HG02884 (cell line): ENCODE data around the gene NUP214.
"Not testable (repeated sequence)": the region's sequence is repeated elsewhere in the genome, so short reads cannot be mapped to it uniquely, and the experiment has no call there.

Source experiments
- ATAC-seq: cut with Tn5 transposase; IDR thresholded peaks from one replicate; pipeline ENCODE4 v1.9.1; 2021; ENCODE audit warnings: mild to moderate bottlenecking, moderate library complexity; ENCODE audit not compliant: unreplicated experiment

NUP214 gene

GRCh38 chr9:131115360-131115742, 10.0 kb upstream of the NUP214 start:
- not testable (repeated sequence) for ATAC-seq

GRCh38 chr9:131116281-131117120, 8.9 kb upstream of the NUP214 start:
- ATAC-seq, result no peak

GRCh38 chr9:131117121-131117761, 8.1 kb upstream of the NUP214 start:
- no peak for ATAC-seq

GRCh38 chr9:131117762-131118145, 7.6 kb upstream of the NUP214 start:
- no peak for ATAC-seq

DNA sequence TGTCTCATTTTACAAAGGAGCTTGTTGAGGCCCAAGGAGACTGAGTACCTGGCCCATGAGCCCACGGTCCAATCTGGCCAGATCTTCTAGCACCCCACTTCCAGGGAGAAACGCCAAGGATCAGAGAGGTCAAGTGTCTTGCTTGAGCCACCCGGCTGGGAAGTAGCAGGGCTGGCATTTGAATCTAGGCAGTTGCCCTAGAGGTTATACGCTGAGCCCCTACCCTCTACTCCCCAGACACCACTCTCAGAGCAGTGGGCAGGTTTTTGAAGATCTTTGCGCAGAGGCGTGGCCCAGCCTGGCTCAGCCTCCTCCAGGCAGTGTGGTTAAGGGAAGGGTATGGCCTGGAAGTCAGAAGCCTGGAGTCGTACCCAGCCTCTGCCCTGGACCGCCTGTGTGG, 5.8 kb upstream of the NUP214 start:
- ATAC-seq, result no peak

DNA sequence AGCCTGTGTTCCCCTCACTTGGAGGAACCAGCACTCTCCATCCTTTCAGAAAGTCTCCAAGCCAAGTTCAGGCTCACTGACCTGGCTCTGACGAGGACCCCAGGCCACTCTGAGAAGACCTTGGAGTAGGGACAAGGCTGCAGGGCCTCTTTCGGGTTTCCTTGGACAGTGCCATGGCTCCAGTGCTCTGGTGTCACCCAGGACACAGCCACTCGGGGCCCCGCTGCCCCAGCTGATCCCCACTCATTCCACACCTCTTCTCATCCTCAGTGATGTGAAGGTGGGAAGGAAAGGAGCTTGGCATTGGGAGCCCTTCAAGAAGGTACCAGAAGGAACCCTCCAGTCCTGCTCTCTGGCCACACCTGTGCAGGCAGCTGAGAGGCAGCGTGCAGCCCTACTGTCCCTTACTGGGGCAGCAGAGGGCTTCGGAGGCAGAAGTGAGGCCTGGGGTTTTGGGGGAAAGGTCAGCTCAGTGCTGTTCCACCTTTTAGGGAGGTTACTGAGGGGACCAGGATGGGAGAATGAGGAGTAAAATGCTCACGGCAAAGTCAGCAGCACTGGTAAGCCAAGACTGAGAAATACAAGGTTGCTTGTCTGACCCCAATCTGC, 4.7 kb upstream of the NUP214 start:
- ATAC-seq, result no peak

DNA sequence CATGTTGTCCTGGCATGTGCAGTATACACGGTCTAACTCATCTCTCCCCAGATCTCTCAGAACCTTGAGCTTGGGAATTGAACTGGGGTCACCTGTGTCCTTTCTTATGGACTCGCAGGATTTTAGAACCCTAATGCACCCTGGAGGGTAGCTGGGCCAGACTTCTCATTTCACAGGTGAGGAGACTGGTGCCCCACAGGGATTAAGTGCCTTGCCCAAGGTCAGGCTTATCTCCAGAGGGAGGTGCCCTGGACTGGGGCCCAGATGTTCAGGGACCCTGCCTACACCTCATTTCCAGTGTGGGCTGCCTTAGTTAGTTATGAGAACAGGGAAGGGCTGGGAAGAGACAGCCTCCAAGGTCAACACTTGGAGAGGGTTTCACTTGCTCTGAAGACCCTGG, 4.0 kb upstream of the NUP214 start:
- no peak for ATAC-seq

- no peak for ATAC-seq
These were observed 3.2 kb upstream of the NUP214 start for GRCh38 chr9:131122158-131122557.

GRCh38 chr9:131125038-131125287, 423 bp upstream of the NUP214 start:
- ATAC-seq, result no peak

GRCh38 chr9:131126059-131126426, 657 bp downstream of the NUP214 start:
- ATAC-seq, result no peak

DNA sequence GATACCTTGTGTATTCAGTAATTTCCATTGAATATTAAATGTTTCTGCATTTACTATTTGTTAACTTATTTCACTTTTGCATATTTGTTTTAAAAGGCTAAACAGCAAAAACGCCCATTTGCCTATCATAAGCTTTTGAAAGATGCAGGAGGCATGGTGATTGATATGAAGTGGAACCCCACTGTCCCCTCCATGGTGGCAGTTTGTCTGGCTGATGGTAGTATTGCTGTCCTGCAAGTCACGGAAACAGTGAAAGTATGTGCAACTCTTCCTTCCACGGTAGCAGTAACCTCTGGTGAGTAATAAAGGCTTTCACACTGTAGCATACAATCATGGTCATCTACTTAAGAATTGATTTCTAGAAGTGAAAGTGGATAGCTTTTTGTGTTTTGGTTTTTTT, 3.8 kb downstream of the NUP214 start:
- no peak for ATAC-seq

DNA sequence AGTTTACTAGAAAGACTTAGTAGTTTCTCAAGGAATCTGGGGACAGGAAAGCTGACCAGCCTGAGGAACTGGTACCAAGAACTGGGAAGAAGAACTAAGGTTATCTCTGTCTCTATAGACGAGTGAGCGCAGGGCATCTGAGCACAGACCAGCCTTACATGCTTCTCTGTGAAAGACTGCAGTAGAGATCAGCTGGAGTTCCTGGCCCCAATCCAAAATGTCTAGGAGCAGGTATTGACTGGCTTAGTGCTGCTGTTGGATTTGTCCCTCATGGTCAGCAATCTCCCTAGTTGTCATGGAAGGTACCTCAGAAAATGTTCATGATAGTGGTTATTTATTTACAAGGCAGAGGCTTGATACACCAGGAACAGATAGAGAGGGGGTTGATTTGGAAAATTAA, 13.3 kb downstream of the NUP214 start:
- no peak for ATAC-seq

- no peak for ATAC-seq
These were observed 14.7 kb downstream of the NUP214 start for GRCh38 chr9:131140112-131140511.

DNA sequence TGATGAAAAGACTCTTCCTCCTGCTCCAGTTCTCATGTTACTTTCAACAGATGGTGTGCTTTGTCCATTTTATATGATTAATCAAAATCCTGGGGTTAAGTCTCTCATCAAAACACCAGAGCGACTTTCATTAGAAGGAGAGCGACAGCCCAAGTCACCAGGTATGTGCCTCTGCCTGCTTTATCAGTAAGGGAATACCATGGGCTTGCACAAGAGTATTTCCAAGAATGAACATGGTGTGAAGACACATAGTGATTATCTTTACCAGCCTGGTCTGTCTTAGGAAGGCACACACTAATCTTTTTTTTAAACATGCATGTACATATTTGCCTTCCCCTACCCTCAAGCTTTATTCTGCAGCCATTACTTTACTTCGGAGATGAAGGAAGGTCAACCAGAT, 15.2 kb downstream of the NUP214 start:
- ATAC-seq, result no peak

- no peak for ATAC-seq
These were observed 16.8 kb downstream of the NUP214 start for GRCh38 chr9:131142160-131142559.

- no peak for ATAC-seq
These were observed 18.8 kb downstream of the NUP214 start for GRCh38 chr9:131144201-131144600.

DNA sequence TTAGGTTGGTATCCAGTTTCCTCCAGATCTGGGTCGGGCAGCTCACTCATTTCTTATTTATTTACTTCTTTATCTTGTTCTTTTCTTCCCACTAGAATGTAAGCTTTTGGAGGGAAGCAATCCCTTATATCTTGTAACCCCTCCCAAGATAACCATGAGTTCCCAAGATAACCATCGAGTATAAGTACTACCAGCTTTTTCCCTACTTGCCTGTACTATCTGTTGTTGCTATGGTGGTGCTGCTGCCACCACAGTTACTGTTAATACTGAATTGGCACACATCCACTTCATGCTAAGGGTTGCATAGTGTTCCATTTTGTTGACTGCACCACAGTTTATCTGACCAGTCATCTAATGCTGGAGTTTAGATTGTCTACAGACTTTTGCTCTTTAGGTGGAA, 19.9 kb downstream of the NUP214 start:
- ATAC-seq, result no peak

GRCh38 chr9:131146186-131146585, 20.8 kb downstream of the NUP214 start:
- ATAC-seq, result no peak

DNA sequence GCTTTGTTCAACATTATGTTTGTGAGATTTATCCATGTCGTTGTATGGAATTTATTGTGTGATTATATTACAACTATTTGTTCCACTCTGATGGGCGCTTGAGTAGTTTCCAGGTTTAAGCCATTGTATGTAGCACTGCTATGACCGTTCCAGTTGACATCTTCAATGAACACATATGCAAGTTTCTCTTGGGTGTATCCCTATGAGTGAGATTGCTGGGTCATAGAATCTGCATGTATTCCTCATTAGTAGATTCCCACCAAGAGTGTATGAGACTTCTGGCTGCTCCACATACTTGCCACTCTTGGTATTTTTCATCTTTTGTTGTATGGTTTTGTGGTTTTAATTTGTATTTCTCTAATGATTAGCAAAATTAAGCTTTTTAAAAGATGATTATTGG, 22.9 kb downstream of the NUP214 start:
- ATAC-seq, result no peak

DNA sequence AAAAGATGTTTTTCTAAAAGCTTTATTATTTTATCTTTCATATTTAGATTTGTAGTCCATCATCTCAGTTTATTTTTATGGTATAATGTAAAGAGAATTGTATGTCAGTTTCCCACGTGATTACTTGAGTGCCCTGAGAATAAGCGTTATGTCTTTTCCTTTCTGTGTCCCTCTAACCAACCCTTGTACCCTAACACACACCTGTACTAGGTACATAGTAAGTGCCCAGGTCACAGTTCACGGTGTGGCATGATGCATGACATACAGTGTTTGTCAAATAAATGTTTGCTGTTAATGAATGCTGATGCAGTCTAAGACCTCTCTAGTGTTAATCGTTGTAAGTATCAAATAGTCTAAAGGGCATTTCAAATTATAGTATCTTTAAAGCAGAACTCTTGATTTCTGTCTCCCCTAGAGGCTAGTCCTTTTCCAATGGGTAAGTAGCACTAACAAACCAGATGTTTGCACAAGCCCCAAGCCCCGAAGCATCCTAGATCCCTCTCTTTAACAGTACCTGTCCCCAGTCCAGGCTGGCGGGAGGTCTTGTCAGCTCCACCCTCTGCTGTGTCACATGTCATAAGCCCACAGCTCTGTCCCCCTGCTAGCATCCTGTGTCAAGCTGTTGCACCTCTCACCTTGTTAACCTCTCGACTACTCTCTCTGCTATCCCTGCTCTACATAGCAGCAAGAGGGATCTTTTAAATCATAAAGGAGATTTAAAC, 23.7 kb downstream of the NUP214 start:
- ATAC-seq, result no peak

GRCh38 chr9:131149688-131150053, 24.3 kb downstream of the NUP214 start:
- no peak for ATAC-seq

DNA sequence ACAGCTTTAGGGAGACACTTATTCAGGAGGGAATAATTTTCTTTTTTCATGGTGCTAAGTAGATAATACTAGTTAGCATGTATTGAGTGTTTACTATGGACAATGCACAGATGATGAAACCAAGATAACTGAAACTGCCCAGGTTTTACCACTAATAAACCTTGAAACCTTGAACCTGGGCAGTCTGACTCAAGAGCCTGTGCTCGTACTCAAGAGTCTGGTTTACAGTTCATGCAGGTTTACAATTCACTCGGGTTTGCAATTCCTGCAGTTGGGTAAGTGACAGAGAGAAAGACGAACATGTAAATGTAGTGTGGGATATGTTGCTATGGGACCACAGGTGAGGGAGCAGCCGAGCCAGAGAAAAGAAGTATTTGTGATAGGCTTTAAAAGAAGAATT, 28.2 kb downstream of the NUP214 start:
- ATAC-seq, result no peak
